SKM-1 (cell line): ENCODE results near the gene PGM2.

Experiments
- DNase-seq: peaks from one replicate; lab custom pipeline; 2025; ENCODE audit not compliant: unreplicated experiment; lab: John Stamatoyannopoulos, UW

Gene PGM2

DNA sequence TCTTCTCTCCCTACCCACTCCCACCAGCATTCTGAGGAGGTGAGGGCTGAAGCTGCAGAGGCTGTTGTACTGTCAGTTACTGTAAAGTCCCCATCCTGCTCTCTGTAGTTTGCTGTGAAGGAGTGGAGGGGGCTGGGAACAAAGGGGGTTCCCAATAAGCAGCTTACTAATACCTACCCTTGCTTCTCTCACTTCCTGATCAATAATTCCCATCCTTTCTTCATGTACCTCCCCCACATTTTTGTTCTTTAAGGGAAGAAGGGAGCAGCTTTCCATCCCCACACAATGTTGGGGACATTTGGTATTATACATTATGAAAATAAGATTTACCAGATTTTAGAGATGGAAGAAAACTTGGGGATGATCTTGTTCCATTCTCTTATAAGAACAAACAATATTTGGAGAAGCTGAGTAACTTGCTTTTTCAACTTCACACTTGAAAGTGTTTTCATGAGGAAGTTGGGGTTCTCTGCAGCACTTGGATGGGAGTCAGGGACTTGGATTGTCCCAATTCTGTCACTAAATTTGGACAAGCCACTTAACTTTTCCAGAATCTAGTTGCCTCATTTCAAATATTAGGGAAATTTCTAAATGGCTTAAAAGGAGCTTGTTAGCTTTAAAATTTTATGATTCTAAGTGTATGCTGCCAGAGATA, 69.8 kb downstream of the PGM2 start:
- no peak for DNase-seq

DNA sequence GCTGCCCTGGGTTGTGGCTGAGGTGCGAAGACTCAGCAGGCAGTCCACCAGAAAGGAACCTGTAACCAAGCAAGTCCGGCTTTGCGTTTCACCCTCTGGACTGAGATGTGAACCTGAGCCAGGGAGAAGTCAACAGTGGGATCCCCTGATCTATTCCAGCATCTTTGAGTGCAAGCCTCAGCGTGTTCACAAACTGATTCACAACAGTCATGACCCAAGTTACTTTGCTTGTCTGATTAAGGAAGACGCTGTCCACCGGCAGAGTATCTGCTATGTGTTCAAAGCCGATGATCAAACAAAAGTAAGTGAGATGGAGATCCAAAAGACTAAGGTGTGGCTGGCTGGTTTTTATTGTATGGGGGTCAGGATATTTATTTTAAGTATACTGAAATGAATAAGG, 75.7 kb downstream of the PGM2 start:
- DNase-seq = no peak

DNA sequence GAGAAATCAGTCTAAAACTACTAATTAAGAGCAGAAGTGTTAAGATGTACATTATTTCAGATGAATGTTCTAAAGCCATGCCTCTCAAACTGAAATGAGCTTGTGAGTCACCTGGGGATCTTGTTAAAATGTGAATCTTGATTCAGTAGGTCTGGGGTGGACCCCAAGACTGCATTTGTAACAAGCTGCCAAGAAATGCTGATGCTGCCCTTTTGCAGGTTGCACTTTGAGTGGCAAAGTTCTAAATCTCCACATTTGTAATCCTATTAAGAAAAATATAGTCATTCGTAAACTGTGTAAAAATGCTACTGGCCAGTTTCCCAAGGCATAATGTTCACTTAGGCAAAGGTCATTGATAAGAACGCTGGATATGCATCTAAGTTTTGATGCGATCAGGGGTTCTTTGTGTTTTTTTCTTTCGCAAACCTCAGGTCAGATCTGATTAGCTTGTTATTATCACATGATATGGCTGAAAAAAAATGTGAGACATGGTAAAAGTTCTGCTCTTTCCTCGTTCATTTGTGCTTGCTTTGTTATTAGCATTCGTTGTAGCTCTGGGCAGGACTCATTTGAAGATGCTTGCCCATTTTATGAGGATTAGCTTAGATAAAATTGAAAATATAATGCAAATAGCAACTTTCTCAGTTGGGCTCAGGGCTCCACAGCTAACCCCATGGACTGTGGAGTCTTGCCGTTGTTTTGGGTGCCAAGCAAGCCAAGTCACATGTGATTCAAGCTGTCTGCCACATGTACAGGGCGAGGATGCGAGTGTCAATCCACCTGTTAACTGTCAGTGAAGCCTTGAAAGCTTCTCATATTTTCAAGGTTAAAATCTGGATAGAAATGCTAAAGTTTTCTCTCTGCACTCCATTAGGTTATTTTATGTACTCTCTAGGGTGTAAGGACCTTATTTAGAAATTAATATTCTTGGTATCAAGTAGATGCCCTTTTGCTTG, 76.5 kb downstream of the PGM2 start:
- DNase-seq = no peak

DNA sequence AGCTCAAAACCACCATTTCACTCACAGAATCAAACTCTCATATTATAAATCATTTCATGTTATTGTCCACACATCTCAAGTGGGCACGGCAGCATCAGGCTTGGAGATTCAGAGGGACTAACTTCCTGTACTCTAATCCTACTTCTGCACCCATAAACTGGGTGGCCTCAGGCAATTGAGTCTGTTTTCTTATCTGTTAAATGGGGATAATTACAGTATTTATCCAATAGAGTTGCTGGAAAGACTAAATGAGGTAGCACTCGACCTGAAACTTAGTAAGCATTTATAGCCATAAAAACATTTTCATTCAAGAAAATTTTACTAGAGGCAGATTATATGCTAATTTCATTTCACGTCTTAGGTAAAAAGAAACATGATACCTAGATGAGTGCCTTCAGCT, 77.4 kb downstream of the PGM2 start:
- DNase-seq = no peak

DNA sequence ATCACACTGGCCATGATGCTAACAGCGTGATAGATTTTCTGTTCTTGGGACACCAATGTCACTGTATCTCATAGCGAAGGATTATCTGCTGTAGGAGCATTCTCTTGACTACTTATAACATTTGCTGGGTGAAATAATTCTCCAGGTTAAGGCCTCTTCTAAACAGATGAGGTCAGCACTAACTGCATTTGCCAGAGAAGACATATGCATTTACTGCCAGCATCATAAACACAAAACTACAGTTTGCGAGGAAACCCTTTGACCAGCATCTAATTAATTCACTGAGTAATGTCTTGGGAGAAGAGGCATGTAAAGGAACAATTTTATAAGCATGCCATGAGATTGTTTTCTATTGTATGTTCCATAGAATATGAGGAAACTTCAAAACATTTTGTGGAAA, 78.3 kb downstream of the PGM2 start:
- no peak for DNase-seq

DNA sequence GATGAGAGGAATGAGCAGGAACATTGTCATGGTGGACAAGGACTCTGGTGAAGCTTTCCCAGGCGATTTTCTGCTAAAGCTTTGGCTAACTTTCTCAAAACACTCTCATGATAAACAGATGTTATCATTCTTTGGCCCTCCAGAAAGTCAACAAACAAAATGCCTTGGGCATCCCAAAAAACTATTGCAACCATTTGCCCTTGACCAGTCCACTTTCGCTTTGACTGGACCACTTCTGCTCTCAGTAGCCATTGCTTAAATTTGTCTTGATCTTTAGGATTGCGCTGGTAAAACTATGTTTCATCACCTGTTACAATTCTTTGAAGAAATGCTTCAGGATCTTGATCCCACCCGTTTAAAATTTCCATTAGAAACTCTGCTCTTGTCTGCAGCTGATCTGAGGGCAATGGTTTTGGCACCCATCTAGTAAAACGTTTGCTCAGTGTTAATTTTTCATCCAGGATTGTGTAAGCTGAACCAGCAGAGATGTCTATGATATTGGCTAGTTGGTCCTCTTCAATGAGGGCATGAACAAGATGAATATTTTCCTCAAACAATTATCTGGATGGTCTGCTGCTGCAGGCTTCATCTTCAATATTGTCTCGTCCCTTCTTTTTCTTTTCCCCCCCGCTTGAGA, 79.2 kb downstream of the PGM2 start:
- DNase-seq = no peak

DNA sequence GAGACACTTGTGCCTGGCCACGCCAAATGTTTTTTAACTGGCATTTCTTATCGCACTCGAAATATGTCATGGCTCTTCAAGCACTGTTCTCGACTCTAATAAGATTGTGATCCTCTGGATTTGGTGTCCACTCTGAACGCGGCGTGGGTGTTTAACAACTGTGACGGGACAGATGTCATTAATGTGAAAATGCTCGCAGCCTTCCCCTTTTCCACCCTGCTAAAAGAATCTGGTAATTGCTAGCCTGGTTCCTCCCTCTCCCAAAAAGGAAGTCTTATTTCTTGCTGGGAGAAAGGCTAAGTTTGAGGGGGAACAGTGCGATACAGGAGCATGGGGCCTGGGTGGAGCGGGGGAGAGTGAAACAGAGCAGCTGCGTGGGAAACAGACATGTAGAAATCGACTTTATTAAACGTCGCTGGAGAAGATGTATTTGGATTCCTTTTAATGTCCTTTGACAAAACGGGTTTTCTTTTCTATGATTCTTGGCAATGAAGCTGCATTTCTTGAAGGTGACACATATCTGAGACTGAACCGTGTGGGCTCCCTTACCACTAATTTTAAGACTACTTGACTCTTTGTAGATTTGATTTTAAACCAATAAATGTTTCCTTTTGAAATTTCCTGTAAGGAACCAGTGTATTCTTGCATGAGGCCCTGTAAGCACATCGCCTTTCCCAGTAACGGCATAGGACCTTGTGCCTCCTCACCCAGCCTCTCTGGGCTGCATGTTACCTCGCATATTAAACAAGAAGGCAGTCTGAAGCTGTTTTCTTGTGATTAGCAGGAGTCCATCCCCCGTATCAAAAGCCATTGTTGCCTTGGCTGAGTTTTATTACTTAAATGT, 82.2 kb downstream of the PGM2 start:
- DNase-seq = no peak

DNA sequence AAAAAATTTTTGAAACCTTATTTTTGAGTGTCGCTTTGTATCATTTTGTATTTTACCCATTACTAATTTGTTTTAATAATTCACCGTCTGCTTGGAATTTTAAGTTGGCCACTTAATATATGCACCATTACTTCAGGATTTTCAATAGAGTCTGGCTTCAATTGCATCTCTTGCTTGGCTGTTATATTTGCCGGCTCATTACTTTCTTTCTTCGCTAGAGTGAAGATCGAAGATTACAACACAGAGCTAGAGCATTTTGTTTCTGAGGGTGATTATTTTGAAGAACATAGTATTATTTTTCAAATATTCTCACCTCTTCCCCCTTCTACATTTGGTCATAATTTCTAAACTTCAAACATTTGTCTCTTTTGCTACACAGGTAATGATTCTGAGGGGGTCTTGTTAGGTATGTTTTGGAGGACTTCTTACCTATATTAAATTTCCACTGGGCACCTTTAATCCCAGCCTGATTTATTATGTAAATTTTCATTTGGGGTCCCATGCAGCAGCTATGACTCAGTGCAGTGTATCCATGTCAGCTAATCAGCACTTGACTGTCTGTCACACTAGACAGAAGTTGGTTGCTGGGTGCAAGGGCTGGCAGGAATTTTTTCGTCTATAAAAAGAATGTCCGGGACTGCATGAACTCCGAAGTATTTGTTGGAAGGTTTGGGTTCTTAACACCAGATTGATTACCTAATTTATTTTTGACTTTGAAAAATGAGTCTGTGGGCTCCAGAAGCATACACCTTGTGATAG, 83.0 kb downstream of the PGM2 start:
- DNase-seq = no peak

DNA sequence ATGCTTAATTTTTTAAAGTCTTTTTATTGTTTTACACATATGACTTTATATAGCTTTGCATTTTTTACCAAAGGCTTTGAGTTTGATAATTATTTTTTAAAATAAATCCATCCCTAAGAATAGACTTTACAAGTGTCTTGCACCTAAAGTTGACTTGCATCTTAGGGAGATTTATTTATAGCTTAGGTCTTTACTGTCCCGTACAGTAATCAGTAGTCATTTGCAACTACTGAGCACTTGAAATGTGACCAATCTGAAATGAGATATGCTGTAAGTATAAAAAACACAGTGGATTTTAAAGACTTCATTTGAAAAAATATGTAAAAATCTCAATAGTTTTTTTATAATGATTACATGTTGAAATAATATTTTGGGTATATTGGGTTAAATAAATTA, 83.6 kb downstream of the PGM2 start:
- DNase-seq = no peak
